ENCODE measurements around the gene MYF6. TPM values are rescaled to one million over a fixed set of nuclear protein-coding genes. Genes with fewer than 3 reads are reported as not detected.

MYF6 gene
- polyA plus RNA-seq, 3 donors, result 0.14 to 0.18 (median 0.17) TPM

DNA sequence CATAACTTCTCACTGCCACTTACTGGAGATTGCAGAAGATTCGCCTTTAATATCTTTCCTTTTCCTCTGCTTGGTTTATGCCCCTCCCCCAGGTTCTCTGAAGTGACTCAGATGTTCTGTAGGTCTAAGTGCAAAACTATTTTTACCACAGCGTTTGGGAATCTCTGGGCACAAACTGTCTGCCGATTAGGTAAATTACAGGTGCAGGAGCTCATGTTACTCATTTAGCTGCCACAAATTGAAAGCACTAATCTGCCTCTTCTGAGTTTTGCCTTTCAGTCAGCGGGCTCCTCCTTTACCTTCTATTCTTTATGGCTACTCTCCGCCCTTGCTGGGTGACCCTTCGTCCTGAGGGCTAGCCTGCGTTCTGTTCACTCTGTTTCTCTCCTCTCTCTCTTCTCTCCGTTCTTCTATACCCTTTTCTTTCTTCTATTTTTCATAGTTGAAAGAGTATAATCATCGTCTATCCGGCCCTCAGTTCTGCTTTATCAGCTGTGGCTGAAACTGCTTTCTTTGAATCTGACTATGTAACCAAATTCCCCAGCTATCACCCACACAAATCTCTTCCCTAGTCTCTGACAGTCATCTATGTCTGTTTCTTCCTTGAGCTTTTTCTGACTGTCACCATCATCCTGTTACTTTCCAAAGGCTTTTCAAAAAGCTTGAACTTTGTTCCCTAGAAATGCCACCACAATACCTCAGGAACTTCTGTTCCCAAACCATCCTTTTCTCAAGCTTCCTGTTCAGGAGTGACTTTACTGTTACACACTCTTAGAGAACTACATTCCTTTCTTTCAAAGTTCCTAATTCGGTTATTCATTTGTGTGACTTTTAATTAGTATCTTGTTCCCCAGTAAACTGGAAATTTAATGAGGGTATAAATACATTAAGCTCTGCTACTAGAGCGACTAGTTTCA, 4.3 kb upstream of the MYF6 start:
- DNase-seq (ENCODE audit: low read depth in 3 of 3, low spot score in 2 of 3), result no peak

DNA sequence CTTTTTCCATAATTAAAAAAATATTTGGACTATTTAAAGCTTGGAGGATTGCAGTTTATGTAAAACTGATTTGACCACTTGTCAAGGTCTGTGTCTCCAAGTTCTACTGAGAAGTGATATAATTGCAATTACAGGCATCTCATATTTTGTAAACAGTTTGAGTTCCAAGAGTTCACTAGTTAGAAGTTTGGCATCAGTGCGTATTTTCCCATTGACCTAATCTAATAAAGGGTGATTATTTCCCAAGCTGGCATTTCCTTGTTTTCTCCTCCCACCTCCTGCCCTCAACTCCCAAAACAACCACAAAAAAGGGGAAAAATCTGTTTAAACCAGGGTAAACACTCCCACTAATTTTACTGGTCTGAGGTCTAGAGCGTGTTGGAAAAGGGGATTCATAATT, 3.0 kb upstream of the MYF6 start:
- DNase-seq (ENCODE audit: low read depth in 3 of 3, low spot score in 2 of 3), result no peak

DNA sequence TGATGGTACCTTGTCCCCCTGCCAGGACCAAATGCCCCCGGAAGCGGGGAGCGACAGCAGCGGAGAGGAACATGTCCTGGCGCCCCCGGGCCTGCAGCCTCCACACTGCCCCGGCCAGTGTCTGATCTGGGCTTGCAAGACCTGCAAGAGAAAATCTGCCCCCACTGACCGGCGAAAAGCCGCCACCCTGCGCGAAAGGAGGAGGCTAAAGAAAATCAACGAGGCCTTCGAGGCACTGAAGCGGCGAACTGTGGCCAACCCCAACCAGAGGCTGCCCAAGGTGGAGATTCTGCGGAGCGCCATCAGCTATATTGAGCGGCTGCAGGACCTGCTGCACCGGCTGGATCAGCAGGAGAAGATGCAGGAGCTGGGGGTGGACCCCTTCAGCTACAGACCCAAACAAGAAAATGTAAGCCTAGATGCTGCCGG, 410 bp downstream of the MYF6 start:
- no peak for DNase-seq (ENCODE audit: low read depth in 3 of 3, low spot score in 2 of 3)

DNA sequence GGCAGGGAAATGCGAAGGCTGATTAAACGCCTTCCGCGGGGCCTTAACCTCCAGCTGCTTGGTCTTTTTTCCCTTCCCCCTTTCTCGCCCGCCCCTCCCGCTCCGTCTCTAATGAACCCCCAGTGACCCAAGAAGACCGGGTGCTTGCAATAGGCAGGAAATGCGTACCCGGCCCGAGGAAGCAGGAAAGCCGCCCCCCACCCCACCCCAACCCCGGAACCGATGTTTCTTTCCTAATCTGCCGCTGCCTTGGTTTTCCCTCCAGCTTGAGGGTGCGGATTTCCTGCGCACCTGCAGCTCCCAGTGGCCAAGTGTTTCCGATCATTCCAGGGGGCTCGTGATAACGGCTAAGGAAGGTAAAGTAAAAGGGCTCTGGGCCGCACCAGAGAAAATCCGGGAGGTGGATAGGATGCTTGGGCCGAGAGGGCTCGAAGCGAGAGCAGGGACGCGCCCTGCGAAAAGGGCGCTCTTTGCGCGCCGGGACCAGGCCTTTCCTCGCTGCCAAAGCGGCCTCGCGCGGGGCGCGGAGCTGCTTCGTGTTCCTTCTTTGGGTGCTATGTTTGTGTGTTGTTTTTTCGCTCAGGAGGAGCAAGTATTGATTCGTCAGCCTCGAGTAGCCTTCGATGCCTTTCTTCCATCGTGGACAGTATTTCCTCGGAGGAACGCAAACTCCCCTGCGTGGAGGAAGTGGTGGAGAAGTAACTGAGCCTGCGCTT, 983 bp downstream of the MYF6 start:
- DNase-seq (ENCODE audit: low read depth in 3 of 3, low spot score in 2 of 3), result no peak

DNA sequence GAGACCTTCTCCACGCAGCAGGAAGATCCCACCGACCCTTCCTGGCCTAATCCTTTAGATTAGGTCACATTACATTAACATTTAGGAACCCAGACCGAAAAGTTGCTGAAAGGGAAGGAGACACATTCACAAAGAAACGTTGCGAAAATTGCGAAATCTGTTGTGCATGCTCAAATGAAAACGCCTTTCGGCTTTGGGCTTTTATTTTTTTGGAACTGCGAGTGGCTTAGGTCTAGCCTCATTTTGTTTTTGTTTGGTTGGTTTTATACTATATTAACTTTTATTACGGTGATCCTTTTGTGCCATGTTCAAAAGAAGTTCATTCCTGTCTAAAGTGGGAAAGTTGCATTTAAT, 1.5 kb downstream of the MYF6 start:
- DNase-seq (ENCODE audit: low read depth in 3 of 3, low spot score in 2 of 3), result no peak

DNA sequence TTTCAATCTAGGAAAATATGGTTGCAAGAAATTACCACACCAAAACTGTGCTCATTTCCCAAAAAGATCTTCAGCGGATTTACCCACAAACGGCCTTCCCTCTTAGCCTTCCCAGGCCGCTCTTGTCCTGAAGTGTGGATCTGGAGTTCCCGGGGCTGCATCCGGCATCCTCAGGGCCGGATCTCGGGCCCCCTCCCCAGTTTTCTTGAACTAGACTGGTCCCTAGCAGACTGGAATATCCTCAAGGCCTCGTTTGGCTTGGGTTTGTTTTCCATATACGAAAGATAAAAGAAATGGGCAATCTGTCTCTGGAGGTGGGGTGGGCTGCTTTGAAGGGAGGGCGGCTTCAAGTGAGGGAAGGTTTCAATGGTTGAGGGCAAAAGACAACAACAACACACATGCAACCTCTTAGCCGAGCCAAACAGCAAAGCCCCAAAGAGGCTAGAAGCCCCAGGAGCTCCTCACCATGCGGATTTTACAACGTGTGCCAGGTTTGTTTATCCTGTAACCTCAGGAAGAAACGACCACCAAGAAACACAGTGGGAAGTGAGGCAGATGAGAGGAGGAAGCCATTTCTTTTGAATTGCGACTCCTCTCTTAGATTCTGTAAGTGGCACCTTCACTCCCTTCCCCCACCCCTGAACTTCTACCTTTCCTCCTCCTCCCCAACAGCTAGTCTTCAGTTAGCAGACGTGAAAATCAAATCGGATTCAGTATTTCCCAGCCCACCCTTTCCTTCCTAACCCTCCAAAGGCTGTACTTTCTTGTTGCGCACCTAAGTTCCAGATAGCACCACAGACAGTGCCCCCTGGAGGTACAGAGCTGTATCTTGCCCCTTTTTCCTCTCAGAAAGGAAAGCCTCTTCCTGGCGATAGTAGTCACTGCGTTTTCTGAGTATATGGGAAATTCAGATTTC, 2.6 kb downstream of the MYF6 start:
- no peak for DNase-seq (ENCODE audit: low read depth in 3 of 3, low spot score in 2 of 3)

DNA sequence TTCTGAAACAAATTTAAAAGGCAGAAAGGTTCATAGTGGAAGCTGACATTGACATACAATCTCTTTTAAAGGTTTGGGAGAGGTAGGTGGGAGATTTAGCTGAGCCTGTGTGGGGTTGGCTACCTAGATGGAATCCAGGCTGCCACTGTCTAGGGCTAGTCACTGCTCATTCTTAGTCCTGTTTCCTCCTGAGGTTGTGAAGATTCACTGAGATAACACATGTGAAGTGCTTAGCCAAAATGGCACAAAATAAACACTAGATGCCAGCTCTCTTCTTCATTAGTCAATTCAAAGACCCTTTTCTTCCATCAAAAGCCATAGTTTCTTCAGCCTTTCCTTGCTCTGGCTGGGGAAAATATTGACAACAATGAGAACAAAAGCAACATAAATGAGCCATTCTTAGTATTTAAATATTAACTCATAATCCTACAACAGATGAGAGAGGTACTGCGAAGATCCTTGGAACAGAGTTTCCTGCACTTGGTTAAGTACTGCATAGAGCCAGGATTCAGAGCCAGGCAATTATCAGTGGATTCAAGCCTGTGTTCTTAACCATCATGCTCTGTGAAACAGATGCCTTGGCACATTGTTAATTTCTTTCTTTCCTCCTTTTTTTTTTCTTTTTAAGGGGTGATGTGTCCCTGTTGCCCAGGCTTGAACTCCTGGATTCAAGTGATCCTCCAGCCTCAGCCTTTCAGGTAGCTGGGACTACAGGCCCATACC, 3.5 kb downstream of the MYF6 start:
- no peak for DNase-seq (ENCODE audit: low read depth in 3 of 3, low spot score in 2 of 3)

DNA sequence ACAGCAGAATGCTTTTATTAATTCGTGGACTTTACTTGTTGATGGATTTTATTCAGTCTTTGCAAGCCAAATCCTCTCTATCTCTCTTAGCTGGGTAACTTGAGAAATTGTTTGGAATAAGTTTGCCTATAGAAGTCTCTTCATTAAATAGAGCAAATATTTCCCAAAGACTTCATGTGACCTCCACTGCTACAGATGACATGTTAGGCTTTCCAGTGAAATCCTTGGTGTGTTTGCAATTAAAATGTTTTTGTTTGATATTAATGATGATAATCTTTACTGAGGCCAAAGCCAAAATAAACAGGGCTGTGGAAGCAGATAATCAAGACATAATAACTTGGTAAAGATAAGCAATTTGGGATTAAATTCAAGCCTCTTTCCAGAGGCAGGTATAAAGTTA, 4.4 kb downstream of the MYF6 start:
- DNase-seq (ENCODE audit: low read depth in 3 of 3, low spot score in 2 of 3), result no peak

DNA sequence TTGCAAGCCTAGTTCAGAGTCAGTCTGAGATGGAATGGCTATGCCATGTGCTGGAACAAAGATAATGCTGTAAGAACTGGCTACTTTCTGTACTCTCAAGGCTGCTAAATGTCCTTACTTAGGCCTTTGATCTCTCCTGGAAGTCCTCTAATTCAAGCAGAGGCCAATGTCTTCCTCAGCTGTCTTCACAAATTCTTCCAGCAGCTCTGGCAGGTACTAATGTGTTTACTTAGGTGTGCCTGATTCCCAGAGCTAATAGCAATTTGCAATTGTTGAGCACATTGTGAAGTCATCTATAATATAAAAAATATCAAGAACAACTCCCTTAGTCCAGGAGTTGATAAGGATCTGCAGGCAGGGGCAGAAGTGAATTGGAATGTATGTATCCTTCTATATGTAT, 5.4 kb downstream of the MYF6 start:
- DNase-seq (ENCODE audit: low read depth in 3 of 3, low spot score in 2 of 3), result no peak

DNA sequence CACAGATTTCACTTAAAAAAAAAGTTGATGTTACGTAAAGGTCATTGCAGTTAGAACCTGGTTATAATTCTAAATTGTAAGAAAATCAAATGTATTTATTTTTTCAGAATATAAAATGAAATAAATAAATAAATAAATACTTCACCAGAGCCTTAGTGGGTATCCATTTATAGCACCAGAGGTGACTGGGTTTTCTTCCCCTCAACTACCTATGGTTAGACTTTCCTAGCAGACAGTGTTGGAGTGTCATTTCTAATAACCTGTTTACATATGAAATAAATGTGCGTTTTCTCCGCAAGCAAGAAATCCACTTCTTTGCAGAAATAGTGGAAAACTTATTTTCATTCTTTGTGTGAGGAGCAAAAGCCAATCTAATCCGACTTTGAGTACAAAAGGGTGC, 6.0 kb downstream of the MYF6 start:
- no peak for DNase-seq (ENCODE audit: low read depth in 3 of 3, low spot score in 2 of 3)

DNA sequence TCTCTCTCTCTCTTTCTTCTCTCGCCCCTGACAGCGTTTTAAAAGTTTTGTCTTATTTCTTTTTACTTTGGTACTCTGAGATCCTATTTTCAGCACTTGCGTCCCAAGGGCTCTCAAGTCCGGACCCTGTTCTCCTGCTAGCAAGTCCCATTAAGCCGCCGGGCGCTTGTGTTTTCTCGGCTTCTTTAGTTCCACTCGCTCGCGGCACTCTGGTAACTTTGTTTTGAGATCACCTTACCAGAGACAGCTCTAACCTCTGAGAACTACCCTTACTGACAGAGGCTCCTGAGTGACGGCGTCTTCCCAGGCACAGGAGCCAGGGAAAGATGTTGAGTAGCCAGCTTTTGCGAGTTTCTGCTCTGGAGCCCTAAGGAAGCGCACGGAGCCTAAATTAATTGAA, 6.6 kb downstream of the MYF6 start:
- DNase-seq (ENCODE audit: low read depth in 3 of 3, low spot score in 2 of 3), result no peak

DNA sequence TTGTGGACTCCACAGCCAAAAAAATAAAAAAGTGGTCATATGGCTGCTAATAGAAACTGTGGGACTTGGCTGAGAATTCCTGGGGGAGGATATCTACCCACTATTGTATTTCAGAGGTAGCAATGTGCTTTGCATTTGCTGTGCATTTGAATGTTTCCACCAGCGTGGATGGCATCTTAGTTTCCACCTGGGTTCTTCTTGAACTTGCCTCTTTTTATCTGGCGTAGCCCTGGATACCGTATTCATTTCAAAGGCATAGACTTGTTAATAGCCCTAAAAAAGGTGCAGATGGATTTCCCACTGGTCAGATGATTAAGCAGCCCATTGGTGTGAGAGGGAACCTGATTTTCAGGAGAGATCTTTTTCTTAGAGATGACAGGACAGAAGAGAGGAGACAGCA, 7.4 kb downstream of the MYF6 start:
- no peak for DNase-seq (ENCODE audit: low read depth in 3 of 3, low spot score in 2 of 3)

DNA sequence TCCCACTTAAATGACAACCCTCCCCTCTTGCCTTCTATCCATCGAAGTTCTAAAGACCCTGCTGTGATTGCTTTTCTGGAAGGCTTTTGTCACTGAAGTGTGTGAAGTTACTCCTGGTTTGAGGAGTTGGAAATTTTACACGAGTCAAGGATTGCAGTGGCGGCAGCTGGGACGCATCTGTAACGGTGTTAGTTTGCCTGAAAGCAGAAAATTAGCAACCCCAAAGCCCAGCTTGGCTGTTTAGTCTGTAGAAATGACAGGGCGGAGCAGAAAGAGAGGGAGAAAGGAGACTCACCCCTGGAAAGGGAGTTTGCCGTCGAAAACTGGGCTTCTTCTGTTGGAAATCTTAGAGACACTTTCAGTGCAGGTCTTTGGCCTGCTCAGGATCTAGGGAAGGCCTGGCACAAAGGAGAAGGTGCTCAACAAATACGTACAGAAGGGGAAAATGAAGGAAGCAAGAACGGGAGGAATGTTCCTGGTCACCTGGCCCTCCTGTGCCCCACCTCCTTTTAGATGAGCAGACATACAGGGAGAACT, 8.3 kb downstream of the MYF6 start:
- DNase-seq (ENCODE audit: low read depth in 3 of 3, low spot score in 2 of 3), result no peak

DNA sequence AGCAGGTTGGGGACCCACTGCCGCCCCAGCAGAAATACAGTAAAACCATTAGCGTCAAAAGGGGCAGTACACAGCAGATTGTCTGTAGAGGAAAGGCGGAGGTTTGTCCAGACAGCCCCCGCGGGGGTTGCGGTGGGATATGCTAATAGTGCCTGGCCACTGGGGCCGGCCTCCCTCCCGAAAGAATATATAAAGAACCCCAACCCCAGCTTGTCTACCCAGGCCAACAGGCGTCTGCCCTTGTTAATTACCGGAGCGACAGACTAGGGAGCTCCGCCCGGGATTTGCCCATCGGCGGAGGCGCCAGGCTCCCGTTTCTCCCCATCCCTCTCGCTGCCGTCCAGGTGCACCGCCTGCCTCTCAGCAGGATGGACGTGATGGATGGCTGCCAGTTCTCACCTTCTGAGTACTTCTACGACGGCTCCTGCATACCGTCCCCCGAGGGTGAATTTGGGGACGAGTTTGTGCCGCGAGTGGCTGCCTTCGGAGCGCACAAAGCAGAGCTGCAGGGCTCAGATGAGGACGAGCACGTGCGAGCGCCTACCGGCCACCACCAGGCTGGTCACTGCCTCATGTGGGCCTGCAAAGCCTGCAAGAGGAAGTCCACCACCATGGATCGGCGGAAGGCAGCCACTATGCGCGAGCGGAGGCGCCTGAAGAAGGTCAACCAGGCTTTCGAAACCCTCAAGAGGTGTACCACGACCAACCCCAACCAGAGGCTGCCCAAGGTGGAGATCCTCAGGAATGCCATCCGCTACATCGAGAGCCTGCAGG, 9.4 kb downstream of the MYF6 start, which contains the start of gene MYF5:
TSS of gene MYF5 (plus strand) at position 217 of the 774 bp plus-strand sequence. CDS start at position 369, 152 bp downstream.
- no peak for DNase-seq (ENCODE audit: low read depth in 3 of 3, low spot score in 2 of 3)

DNA sequence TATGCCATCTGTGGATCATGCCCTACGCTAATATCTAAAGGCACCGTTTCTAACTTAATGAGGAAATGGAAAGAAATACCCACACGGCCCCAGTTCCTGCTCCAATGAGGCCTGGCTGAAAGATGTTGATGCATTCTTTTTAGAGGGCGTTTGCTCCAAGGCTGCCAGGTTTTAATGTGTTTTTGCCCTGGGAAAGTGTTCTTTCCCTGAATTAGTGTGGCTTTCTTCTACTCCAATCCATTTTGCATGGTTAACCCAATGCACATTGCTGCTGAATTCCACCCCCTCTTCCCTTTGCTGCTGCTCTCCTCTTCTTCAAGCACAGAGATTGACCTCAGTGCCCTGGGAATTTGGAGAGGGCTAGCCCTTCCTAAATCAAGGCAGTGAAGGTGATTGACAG, 10.4 kb downstream of the MYF6 start:
- no peak for DNase-seq (ENCODE audit: low read depth in 3 of 3, low spot score in 2 of 3)

DNA sequence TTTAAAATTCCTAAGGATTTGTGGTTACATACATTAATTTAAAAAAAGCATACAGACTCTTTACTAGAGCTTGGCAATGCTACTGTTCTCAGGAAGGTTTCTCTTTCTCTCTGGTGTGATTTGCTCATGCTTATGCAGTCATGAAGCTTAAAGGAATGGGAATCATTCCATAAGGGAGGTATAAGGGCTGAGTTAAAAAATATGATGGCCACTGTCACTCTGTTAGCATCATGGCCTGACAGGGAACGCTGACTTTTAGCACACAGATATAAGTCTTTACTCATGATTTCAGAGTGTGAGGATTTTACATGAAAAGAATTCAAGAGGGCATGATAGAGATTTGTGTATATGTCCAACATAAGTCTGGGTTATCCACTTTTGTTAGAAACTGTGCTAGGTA, 13.1 kb downstream of the MYF6 start:
- DNase-seq (ENCODE audit: low read depth in 3 of 3, low spot score in 2 of 3), result no peak

DNA sequence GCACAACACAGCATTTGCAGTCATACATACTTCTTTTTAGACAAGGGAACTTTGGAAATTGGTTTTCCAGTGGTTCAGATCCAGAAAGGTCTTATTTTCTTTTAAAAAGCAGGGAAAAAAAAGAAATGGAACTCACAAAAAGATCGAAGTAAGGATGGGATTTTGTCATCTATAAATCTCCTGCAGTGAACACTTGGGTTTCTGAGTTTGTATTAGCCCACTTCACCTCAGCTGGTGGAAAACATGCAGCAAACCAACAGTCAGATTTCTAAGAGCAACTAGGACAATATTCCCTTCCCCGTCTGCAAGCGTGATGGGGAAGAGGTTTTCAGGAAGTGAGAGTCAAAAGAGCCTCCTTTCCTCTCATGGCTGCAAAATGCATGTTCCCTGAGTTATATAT, 13.9 kb downstream of the MYF6 start:
- DNase-seq (ENCODE audit: low read depth in 3 of 3, low spot score in 2 of 3), result no peak

DNA sequence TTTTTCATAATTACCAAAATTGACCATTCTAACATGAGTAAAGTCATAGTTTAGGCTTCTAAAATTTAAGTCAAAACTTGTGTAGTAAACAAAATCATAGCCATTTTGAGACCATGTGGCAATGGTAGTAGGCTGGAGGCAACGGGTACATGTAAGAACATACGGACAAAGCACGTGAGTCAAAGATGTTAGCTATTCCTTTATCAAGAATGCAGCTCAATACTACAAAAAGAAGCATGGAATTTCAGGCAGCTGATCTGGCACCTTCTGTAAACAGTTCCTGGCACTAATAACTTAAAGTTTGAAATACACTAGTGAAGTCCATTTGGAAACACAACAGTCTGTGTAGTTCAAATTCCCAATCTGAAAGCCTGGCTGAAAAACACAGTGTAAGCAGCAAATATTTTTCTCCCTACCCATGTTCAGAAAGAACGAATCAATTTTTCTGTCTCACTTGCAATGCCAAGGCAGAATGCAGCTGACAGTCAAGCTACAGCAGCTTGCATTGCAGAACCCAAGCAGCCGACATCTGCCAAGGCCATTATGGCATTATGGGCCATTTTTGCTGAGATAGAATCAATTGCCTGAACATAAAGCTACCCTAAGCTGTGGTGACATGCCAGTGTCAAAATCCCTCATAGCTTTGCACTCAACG, 38.5 kb downstream of the MYF6 start:
- DNase-seq (ENCODE audit: low read depth in 3 of 3, low spot score in 2 of 3), result no peak

DNA sequence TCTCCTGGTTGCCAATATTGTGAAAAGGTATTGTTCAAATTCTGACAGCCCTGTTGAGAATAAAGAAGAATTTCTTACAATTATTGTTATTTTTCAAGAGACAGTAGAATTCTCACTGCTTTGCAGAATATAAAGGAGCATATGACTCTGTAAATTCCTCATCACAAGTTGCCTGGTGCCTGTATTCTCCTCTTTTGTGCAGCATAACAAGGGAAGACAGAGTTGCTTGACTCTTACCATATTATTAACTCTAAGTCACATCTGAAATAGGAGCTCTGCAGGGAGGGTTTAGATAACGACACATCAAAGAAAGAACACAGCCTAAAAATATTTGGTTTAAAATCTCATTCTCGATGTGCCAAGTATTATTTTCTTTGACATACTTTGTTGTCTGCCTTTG, 40.4 kb downstream of the MYF6 start:
- no peak for DNase-seq (ENCODE audit: low read depth in 3 of 3, low spot score in 2 of 3)
